ENCODE data around the gene CACNA2D3.

CACNA2D3 gene

DNA sequence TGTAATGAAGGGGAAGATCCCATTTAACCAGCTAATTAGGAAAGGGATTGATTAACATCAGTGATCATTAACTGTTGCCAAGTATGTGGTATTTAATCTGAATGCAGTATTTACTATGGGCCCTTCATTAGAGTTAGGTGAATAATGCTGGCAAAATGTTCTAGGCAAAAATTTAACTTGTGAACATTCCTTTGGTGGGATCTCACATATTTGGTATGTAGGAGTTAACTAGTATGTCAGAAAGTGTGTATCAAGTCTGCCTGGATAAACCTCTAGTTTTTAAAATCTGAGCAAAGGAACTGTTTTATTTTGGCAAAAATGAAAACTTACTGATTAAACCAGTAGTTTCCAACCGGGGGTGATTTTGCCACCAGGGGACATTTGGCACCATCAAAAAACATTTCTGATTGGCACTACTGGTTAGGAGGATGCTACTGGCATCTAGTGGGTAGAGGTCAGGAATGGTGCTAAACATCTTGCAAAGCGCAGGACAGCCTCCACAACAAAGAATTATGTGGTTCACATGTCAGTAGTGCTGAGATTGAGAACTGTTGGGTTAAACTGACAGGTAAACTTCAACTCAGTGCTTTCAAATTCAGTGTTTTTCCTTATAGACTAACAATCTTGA lies 783.0 kb downstream of the CACNA2D3 start:
- TF ChIP-seq SIN3A (IDR thresholded peaks at IDR 0.05; ENCODE audit: borderline replicate concordance, insufficient read depth, low read length) (no peak), POLR2AphosphoS5 (IDR thresholded peaks at IDR 0.05; ENCODE audit: low read depth, low read length) (no peak), FOXP2 (optimal IDR thresholded peaks at IDR 0.05; ENCODE audit: borderline replicate concordance, extremely low read depth, extremely low read length, insufficient read depth) (no peak)
- TF ChIP-seq, protein P1, sequence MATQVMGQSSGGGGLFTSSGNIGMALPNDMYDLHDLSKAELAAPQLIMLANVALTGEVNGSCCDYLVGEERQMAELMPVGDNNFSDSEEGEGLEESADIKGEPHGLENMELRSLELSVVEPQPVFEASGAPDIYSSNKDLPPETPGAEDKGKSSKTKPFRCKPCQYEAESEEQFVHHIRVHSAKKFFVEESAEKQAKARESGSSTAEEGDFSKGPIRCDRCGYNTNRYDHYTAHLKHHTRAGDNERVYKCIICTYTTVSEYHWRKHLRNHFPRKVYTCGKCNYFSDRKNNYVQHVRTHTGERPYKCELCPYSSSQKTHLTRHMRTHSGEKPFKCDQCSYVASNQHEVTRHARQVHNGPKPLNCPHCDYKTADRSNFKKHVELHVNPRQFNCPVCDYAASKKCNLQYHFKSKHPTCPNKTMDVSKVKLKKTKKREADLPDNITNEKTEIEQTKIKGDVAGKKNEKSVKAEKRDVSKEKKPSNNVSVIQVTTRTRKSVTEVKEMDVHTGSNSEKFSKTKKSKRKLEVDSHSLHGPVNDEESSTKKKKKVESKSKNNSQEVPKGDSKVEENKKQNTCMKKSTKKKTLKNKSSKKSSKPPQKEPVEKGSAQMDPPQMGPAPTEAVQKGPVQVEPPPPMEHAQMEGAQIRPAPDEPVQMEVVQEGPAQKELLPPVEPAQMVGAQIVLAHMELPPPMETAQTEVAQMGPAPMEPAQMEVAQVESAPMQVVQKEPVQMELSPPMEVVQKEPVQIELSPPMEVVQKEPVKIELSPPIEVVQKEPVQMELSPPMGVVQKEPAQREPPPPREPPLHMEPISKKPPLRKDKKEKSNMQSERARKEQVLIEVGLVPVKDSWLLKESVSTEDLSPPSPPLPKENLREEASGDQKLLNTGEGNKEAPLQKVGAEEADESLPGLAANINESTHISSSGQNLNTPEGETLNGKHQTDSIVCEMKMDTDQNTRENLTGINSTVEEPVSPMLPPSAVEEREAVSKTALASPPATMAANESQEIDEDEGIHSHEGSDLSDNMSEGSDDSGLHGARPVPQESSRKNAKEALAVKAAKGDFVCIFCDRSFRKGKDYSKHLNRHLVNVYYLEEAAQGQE (IDR thresholded peaks at IDR 0.05; ENCODE audit: insufficient read depth in 1 of 2, low read depth in 2 of 2, low read length in 2 of 2): no peak

DNA sequence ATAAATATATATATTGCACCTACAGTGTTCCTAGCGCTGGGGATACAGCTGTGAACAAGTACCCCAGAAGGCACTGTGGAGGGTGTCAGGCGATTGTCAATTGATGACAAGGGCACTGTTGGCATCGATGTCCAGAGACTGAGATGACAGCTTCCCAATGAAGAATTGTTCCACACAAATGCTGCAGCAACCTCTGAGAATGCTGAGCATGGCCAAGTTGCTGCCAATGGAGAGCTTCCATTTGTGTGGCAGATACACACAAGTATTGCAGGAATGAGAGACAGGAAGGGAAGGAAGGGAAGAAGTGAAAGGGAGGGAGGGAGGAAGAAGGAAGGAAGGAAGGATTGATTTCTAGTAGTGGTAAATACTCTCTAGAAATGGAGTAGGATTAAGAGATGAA lies 783.6 kb downstream of the CACNA2D3 start:
- no peak for TF ChIP-seq SIN3A (IDR thresholded peaks at IDR 0.05; ENCODE audit: borderline replicate concordance, insufficient read depth, low read length)

DNA sequence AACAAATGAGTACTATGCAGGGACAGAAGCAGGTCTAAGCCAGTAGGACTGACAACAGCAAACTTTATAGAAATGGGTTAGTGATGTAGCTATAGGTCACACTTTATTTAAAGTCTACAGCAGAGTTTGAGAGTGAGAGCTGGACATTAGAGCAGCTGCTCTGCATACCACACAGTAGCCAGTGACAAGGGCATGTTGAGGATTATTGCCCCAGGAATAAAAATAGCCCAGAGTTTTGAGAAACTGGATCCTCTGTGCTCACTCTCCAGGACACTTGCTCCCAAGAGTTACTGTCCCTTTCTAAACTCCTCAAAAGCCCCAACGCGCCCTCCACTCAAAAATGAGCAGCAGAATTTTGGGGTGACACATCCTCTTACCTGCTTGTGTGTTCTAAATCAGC lies 784.4 kb downstream of the CACNA2D3 start:
- TF ChIP-seq SIN3A (IDR thresholded peaks at IDR 0.05; ENCODE audit: borderline replicate concordance, insufficient read depth, low read length) (no peak), FOXP2 (optimal IDR thresholded peaks at IDR 0.05; ENCODE audit: borderline replicate concordance, extremely low read depth, extremely low read length, insufficient read depth) (no peak), TAF1 (IDR thresholded peaks at IDR 0.05; ENCODE audit: borderline replicate concordance, insufficient read depth, low read length) (no peak), POLR2AphosphoS5 (IDR thresholded peaks at IDR 0.05; ENCODE audit: low read depth, low read length) (no peak)
- TF ChIP-seq, protein P1 (IDR thresholded peaks at IDR 0.05; ENCODE audit: insufficient read depth in 1 of 2, low read depth in 2 of 2, low read length in 2 of 2): no peak

DNA sequence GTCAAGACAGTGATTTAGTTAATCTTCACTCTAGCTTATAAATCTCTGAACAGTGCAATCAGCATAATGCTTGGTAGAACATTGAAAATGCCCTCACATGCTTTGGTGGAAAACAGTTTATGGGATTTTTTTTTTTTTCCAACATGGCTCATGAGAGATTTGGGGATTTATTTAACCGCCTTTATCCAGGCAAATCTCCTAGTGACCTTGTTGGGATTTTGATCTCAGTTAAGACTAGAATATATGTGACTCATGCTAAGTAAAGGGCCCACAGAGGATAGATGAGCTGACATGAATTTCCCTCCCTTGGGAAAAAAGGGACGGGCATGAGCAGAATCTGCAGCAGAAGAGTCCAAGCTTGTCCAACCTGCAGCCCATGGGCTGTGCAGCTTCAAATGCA lies 786.8 kb downstream of the CACNA2D3 start:
- TF ChIP-seq, protein P1 (IDR thresholded peaks at IDR 0.05; ENCODE audit: insufficient read depth in 1 of 2, low read depth in 2 of 2, low read length in 2 of 2): no peak
- TF ChIP-seq SIN3A (IDR thresholded peaks at IDR 0.05; ENCODE audit: borderline replicate concordance, insufficient read depth, low read length): no peak
- no peak for TF ChIP-seq FOXP2 (optimal IDR thresholded peaks at IDR 0.05; ENCODE audit: borderline replicate concordance, extremely low read depth, extremely low read length, insufficient read depth)
- no peak for TF ChIP-seq TAF1 (IDR thresholded peaks at IDR 0.05; ENCODE audit: borderline replicate concordance, insufficient read depth, low read length)
- no peak for TF ChIP-seq POLR2AphosphoS5 (IDR thresholded peaks at IDR 0.05; ENCODE audit: low read depth, low read length)

DNA sequence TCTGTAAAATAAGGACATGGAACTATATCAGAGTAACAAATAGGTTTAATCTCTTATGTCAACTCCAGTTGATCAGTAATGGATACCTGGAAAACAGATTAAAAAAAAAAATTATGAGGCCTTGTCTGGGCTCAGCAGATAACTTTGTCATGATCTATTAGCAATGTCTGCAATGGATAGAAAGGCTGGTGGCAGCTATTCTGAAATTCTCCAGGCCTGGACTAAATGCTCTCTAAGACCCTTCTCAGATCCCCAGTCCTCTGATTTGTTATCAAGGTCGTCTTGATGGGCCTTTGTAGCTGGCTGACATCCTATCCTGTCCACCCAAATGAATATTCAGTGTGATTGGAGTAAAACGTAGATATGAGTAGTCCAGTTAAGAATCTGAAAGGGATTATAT lies 791.8 kb downstream of the CACNA2D3 start:
- no peak for TF ChIP-seq TAF1 (IDR thresholded peaks at IDR 0.05; ENCODE audit: borderline replicate concordance, insufficient read depth, low read length)
- TF ChIP-seq POLR2AphosphoS5 (IDR thresholded peaks at IDR 0.05; ENCODE audit: low read depth, low read length): no peak
- TF ChIP-seq SIN3A (IDR thresholded peaks at IDR 0.05; ENCODE audit: borderline replicate concordance, insufficient read depth, low read length): no peak
- TF ChIP-seq, protein P1 (IDR thresholded peaks at IDR 0.05; ENCODE audit: insufficient read depth in 1 of 2, low read depth in 2 of 2, low read length in 2 of 2): no peak
